ENCODE data around the gene MAGEA9.
"Not testable (repeated sequence)": the region's sequence is repeated elsewhere in the genome, so short reads cannot be mapped to it uniquely, and the experiment has no call there.

Gene MAGEA9

GRCh38 chrX:149762696-149763614 lies 18.8 kb upstream of the MAGEA9 start:
- no peak for TF ChIP-seq ZFX (IDR thresholded peaks at IDR 0.05)
- TF ChIP-seq, protein P1, sequence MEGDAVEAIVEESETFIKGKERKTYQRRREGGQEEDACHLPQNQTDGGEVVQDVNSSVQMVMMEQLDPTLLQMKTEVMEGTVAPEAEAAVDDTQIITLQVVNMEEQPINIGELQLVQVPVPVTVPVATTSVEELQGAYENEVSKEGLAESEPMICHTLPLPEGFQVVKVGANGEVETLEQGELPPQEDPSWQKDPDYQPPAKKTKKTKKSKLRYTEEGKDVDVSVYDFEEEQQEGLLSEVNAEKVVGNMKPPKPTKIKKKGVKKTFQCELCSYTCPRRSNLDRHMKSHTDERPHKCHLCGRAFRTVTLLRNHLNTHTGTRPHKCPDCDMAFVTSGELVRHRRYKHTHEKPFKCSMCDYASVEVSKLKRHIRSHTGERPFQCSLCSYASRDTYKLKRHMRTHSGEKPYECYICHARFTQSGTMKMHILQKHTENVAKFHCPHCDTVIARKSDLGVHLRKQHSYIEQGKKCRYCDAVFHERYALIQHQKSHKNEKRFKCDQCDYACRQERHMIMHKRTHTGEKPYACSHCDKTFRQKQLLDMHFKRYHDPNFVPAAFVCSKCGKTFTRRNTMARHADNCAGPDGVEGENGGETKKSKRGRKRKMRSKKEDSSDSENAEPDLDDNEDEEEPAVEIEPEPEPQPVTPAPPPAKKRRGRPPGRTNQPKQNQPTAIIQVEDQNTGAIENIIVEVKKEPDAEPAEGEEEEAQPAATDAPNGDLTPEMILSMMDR (conservative IDR thresholded peaks at IDR 0.05) = no peak
- no peak overlapping the region for H3K27ac ChIP-seq

DNA sequence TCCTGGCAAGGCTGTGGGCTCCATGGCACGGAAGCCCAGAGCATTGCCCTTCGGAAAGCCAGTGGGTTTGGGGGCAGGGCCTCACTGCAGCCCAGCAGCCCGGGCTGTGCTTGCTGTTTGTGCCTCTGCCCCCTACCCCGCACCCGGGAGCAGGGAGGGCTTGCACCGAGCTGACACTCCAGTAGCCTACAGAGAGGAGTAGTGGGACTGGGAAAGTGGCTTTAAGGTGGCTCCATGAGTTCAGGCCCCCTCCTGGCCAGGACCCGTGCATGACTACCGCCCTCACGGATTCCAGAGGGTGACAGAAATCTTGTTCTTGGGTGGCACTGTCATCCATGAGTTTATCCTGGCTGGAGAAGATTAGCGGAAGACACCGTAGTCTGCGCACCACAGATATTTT lies 11.4 kb upstream of the MAGEA9 start:
- H3K27ac ChIP-seq = not testable (repeated sequence)

GRCh38 chrX:149773026-149773425 lies 8.7 kb upstream of the MAGEA9 start:
- H3K27ac ChIP-seq = not testable (repeated sequence)

- not testable (repeated sequence) for H3K27ac ChIP-seq
These were observed 8.0 kb upstream of the MAGEA9 start, which contains the start of gene HSFX1 for GRCh38 chrX:149773768-149774167. Gene HSFX1 (plus strand): TSS chrX:149774068. CDS start chrX:149774682, 614 bp downstream.

GRCh38 chrX:149777999-149778398 lies 3.7 kb upstream of the MAGEA9 start:
- H3K27ac ChIP-seq = not testable (repeated sequence)

DNA sequence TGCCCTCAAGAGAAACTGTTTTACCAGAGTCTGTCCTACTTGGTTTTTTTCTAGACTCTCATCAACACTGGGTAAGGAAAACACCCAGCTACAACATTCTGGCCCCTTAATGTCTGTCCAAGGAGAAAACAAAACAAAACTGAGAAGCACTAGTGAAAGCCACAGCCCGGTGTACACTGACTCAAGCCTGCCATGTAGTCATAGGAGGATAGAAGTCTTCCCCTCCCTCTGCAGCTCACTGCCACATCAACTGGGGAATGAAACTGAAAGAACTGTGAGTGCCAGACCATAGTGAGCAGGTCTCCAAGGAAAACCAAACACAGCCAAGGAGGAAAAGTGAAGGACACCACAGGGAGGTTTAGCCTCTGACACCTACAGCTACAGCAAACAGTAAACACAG lies 13.8 kb downstream of the MAGEA9 start:
- not testable (repeated sequence) for H3K27ac ChIP-seq

GRCh38 chrX:149799095-149799714 lies 17.5 kb downstream of the MAGEA9 start:
- no peak for TF ChIP-seq ZFX (IDR thresholded peaks at IDR 0.05)
- TF ChIP-seq, protein P1 (conservative IDR thresholded peaks at IDR 0.05) = no peak
- no peak overlapping the region for H3K27ac ChIP-seq

- TF ChIP-seq, protein P1 (conservative IDR thresholded peaks at IDR 0.05) = no peak
- no peak overlapping the region for H3K27ac ChIP-seq
These were observed 18.2 kb downstream of the MAGEA9 start for GRCh38 chrX:149799938-149800337.

DNA sequence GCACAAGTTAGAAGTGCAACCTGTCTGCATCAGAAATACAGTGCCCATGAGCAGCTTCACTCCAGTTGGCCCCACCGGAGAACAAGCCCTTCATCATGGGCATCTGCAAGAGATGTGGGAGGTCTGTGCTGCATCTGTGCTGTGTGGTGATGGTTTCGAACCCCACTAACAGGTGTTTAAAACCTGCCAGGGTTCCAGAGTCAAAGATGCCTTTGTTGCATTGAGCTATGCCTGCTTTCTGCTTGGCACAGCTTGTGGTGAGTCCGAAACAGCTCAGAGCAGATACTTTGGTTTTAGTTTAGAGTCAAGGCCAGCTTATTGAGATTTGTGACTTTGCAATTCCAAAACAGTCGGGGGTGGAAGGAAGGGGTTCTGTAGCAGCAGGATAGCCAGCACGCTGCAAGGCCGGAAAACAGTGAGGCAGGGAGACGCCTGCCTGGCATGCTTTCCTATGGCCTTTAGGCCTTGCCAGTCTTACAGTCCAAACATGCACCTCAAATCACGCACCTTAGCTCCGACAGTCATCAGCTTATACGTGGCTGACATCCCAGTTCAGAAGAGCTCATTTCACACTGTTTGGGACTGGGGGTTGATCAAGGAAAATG lies 21.8 kb downstream of the MAGEA9 start:
- H3K27ac ChIP-seq = no peak overlapping the region
- TF ChIP-seq, protein P1 (conservative IDR thresholded peaks at IDR 0.05) = no peak
- TF ChIP-seq ZFX (IDR thresholded peaks at IDR 0.05) = no peak

DNA sequence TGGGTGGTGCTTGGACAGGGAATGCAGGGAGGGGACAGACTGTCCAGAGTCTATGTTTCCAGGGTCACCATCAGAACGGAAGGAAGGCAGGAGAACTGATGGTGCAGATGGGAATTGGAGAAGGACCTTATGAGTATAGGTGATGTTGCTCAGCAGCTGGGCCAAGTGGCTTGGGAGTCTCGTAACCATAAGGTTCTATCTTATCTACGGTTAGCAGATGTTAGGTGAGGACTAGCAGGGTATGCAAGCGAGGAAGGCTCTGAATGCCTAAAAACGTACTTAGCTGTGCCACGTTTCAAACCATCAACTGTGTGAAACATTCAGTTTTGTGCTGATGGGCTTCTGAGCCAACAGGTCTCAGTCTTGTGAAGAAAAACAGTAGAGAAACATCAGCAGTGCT lies 22.4 kb downstream of the MAGEA9 start:
- TF ChIP-seq ZFX (IDR thresholded peaks at IDR 0.05) = no peak
- TF ChIP-seq, protein P1 (conservative IDR thresholded peaks at IDR 0.05) = no peak
- H3K27ac ChIP-seq = no peak overlapping the region

Measured in C4-2B (cell line).